GM19463 (cell line): ENCODE data around the gene GPR152.
"Not testable (repeated sequence)": the region's sequence is repeated elsewhere in the genome, so short reads cannot be mapped to it uniquely, and the experiment has no call there.

Experiments used
- ATAC-seq: cut with Tn5 transposase; IDR thresholded peaks from one replicate; pipeline ENCODE4 v1.9.1; 2021; ENCODE audit warnings: mild to moderate bottlenecking, moderate library complexity; ENCODE audit not compliant: unreplicated experiment

Gene GPR152

DNA sequence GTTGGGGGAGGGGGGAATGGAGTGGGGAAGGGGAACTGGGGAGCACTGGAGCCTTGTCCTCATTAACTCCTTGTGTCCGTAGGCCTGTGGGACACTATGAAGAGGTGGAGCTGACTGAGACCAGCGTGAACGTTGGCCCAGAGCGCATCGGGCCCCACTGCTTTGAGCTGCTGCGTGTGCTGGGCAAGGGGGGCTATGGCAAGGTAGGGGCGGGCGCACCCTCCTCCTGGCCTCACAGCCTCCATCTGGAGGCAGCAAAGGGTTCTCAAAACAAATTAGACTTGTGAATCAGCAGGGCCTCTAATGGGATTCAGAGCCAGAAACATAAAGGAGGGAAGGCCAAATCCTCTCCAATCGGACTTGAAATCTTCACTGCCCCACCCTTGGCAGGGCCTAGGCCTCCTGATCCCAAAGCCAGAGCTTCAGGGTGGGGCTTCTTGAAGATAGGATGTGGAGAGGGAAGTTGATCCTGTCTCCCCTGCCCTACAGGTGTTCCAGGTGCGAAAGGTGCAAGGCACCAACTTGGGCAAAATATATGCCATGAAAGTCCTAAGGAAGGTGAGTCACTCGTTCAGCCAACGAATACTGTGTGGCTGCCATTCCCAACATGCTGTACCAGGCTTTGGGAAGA lies 23.4 kb downstream of the GPR152 start:
- ATAC-seq = no peak

DNA sequence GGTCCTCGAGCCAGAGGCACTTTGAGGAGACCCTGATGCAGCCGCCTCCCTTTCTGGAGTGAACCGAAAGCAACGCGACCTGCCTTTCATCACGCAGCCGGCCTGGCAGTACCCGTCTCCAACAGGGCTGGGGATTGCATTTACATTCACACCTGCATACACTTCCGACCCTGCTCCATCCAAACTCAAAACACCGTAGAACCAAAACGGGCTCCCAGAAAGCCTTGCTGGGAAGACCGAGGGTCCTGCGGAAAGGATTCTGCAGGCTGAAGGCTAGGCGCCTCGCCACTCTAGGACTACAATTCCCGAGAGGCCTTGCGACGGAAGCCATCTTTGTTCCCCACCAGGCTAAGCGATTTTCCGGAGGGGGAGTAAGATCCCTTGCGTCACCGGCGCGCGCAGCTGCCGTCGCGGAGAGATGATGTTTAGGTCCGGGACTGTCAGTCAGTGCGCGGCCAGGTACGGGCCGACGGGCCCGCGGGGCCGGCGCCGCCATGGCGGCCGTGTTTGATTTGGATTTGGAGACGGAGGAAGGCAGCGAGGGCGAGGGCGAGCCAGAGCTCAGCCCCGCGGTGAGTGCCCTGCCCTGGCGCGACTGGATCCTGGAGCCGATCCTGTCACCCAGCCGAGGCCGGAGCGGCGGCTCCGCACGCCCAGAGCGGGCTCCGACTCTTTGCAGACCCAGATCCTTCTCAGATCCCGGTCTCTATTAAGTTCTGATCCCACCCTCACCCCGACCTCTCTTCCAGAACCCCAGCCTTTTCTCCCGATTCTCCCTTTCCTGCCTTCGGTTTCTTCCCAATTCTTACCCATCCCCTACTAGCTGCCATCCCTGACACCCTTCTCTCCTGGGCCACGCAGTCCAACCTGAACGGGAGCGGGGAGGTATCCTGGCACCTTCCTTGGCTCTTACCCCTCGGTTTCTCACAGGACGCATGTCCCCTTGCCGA lies 24.2 kb downstream of the GPR152 start, which contains the start of gene RPS6KB2:
TSS of gene RPS6KB2 (plus strand) at position 443 of the 950 bp plus-strand sequence. CDS start at position 495, 52 bp downstream.
- peak; percentile 81 for ATAC-seq

DNA sequence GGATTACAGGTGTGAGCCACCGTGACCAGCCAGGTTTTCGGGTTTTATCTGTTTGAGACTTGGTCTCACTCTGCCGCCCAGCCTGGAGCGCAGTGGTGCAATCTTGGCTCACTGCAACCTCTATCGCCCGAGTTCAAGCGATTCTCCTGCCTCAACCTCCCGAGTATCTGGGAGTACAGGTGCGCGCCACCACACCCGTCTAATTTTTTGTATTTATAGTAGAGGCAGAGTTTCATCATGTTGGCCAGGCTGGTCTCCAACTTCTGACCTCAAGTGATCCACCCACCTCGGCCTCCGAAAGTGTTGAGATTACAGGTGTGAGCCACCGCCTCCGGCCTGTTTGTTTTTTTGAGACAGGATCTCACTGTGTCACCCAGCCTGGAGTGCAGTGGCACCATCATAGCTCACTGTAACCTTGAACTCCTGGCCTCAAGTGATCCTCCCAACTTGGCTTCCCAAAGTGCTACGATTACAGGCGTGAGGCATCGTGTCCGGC lies 25.1 kb downstream of the GPR152 start:
- not testable (repeated sequence) for ATAC-seq

DNA sequence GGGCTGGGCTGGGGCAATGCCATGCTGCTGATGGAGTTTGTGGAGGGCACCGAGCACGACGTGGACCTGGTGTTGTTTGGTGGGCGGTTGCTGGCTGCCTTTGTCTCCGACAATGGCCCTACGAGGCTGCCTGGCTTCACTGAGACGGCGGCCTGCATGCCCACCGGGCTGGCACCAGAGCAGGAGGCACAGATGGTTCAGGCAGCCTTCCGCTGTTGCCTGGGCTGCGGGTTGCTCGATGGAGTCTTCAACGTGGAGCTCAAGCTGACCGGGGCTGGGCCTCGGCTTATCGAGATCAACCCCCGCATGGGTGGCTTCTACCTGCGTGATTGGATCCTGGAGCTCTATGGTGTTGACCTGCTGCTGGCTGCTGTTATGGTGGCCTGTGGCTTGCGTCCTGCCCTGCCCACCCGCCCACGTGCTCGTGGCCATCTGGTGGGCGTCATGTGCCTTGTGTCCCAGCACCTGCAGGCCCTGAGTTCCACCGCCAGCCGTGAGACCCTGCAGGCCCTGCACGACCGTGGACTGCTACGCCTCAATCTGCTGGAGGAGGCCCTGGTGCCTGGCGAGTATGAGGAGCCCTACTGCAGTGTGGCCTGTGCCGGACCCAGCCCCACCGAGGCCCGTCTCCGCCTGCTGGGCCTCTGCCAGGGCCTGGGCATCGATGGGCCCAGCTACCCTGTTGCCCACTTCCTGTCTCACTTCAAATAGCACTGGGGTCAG lies 28.5 kb downstream of the GPR152 start:
- no peak for ATAC-seq

GRCh38 chr11:67423466-67423865 lies 29.1 kb downstream of the GPR152 start:
- no peak for ATAC-seq

DNA sequence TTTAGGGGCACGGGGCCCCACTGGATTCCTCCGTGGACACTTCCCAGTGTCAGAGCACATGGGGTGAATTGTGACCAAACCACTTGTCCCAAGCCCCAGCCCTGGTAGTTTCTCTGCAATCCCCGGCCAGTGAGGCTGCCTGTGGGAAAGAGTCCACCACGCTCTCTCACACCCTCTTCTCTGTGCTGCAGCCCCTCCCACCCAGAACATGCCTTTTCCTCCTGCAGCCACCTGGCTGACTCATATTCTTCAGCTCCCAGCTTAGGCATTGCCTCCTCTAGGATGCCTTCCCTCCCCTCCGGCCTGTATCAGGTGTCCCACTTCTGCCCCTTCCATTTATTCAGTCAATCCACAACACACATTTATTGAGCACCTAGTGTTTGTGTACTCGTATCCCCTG lies 29.6 kb downstream of the GPR152 start:
- ATAC-seq = no peak

DNA sequence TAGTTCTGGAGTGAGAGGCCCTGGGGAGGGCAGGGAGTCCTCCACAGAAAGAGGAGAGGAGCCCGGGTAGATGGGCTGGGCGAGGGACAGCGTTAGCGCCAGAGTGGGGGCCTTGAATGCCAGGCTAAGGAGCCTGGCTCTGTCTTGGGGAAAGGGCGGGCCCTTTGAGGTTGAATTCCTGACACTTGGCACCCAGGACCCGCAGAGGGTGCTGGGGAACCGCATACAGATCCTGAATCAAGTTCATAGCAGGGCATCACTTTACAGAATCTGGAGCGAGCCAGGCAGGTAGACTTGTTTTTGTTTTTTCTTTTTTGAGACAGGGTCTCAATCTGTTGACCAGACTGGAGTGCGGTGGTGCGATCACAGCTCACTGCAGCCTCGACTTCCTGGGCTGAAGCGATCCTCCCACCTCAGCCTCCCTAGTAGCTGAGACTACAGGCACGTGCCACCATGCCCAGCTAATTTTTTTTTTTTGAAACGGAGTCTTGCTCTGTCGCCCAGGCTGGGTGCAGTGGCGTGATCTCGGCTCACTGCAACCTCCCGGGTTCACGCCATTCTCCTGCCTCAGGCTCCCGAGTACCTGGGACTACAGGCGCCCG lies 31.0 kb downstream of the GPR152 start:
- peak; percentile 8 for ATAC-seq

DNA sequence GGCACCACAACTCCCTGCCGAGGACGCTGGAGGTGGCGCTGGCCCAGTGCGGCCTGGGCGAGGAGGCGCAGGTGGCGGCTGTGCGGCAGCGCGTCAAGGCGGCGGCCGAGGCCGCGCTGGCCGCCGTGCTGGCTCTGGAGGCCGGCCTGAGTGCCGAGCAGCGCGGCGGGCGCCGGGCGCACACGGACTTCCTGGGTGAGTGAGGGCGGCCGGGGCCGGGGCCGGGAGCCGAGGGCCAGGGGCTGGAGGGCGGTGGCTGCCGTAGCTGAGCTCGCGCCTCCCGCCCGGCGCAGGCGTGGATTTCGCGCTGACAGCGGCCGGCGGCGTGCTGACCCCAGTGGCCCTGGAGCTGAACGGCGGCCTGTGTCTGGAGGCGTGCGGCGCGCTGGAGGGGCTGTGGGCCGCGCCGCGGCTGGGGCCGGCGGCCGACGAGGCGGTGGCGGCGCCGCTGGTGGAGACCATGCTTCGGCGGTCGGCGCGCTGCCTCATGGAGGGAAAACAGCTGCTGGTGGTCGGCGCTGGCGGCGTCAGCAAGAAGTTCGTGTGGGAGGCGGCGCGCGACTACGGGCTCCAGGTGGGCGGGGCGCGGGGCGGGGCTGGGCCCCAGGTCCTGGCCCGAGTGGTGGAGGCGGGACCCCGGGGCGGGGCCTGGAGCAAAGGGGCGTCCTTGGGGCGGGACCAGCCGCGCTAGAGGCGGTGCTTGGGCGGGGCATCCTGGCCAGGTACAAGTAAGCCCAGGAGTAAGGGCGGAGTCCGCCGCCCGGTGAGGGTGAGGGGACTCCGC lies 31.7 kb downstream of the GPR152 start:
- ATAC-seq = peak; percentile 88

- ATAC-seq = no peak
Measured at GRCh38 chr11:67420147-67420645, 32.3 kb downstream of the GPR152 start.

GRCh38 chr11:67419325-67420049 lies 33.0 kb downstream of the GPR152 start:
- ATAC-seq = no peak

DNA sequence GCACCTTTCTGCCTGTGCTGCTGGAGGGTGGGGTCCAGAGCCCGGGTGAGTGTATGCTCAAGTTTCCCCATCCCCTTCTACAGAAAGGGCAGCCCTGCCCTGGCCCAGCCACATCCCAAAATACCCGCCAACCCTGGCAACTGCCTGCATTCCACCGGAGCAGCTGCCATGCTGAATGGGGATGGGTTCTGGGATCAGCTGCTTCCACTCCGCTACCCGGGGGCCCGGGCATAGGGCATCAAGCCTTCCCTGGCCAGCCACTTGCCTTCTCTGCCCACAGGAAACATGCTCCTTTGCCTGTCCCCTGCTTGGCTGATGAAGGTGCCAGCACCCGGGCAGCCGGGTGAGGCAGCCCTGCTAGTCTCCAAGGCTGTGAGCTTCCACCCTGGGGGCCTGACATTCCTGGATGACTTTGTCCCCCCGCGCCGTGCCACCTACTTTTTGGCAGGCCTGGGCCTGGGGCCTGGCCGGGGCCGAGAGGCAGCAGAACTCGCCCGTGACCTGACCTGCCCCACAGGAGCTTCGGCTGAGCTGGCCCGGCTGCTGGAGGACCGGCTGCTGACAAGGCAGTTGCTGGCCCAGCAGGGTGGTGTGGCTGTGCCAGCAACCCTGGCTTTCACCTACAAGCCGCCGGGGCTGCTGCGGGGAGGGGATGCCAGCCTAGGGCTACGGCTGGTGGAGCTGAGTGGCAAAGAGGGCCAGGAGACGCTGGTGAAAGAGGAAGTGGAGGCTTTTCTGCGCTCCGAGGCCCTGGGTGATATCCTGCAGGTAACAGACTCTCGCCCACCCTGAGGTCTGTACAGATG lies 33.9 kb downstream of the GPR152 start:
- ATAC-seq = no peak

DNA sequence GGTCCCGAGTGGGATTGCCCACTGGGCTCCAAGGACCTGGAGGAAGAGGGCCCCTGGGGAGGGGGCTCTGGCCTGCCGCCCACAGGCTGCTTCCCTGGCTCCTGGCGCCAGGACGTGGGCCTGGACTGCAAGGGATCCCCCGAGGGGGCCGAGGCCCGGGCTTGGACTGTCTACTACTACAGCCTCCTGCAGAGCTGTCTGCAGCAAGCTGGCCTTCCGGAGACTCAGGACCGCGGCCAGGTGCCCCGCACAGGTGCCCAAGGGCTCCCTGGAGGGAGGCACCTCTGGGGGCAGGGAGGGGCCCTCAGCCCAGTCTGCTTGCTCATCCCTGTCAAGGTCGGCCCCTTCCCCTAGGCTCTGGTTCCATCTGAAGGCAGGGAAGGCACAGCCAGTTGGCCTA lies 35.1 kb downstream of the GPR152 start:
- ATAC-seq = no peak

DNA sequence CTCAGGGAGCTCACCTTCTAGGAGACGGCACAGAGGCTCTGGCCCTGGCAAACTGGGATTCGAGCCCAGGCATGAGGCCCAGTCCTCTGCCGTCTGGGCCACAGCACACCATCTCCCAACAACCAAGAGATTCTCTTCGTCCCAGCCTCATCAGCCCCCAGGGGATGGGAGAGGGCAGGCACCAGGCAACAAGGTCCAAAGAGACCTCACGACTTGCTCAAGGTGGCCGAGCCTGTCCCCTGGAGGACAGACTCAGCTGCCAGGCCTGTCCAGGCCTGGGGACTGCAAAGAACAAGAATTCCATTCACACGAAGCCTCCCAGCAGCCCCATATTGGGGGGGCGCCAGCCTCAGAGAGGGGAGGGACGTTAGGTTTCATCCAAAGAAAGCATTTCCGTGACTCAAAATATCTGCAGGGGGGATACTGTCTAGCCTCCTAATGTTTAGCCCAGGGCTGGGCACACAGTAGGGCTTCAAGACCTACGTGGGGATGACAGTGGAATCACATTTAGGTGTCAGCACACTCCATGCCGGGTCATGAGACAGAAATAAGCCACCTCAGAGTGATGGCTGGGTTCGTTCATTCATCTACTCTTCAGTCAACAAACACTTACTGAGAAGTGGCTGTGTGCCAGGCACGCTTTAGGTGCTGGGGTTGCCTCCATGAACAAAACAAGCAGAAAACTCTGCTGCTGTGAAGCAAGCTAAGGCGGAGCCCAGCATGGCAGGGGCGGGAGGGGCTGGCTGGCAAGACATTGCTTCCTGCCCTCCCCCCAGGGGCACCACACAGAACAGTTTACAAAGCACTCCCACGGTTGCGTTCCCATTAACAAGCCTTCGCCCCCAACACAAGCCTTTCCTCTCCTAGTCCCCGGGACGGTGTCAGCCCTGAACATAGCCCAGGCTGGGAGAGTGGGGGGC lies 35.9 kb downstream of the GPR152 start:
- ATAC-seq = no peak

DNA sequence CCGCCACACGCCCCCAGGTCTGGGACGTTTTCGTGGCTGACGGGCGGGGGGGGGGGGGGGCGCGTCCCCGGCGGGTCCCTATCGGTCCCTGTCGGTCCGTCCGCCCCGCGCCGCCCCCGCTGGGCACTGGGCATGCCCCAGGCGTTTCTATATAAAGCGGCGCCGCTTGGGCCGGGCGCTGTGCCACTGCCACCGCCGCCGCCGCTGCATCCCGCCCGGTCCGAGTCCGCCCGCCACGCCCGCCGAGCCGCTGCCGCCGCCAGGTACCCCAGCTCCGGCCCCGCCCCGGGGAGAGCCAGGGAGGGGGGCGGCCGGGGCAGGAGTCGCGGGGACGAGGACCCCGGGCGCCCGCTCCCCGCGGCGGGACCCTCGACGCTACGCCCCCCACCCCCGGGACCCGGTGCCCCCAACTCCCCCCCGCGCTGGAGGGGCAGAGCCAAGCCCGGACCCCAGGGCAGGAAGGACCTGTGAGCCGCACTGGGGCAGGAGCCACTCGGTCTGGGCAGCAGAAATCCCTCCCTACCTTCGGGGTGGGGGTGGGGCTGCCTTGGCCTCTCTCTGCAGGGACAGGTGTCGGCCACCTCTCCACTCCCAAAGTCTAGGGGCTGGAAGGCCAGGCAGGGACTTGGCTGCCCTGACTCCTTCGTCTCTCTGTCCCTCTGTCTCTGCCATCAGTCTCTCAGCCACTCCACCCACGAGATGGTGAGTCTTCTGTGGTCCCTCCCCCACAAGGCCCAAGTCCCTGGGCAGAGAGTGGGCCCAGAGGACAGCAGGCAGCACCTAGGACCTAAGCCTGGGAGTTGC lies 36.8 kb downstream of the GPR152 start, which contains the start of gene CARNS1:
TSS of gene CARNS1 (plus strand) at position 178 of the 804 bp plus-strand sequence. CDS start at position 700, 522 bp downstream.
- no peak for ATAC-seq

- ATAC-seq = no peak
Measured at GRCh38 chr11:67413266-67413849, 39.2 kb downstream of the GPR152 start.
